PC-3 (cell line): ENCODE data around the gene DPEP1.

ENCODE experiments used
- CTCF ChIP-seq: fragments of 300-600 bp; sonication (generic); conservative IDR thresholded peaks from 2 replicates; pipeline ENCODE4 v1.5.1; 2017; ENCODE audit warnings: antibody characterized with exemption, low read depth, mild to moderate bottlenecking, low read length
- EZH2 ChIP-seq: fragments of 300-600 bp; sonication (generic); IDR thresholded peaks from one replicate; pipeline ENCODE4 v1.6.1; 2017; ENCODE audit warnings: antibody characterized with exemption, mild to moderate bottlenecking, low read length; ENCODE audit not compliant: unreplicated experiment
- EZH2phosphoT487 ChIP-seq: fragments of 300-600 bp; sonication (generic); IDR thresholded peaks from 2 replicates; pipeline ENCODE4 v1.6.1; 2018; ENCODE audit warnings: mild to moderate bottlenecking, antibody characterized with exemption, low read length, borderline replicate concordance

- TF ChIP-seq CTCF (no peak), EZH2 (no peak), EZH2phosphoT487 (no peak)
Measured at GRCh38 chr16:89619840-89620239, 6.4 kb downstream of the DPEP1 start.
